ENCODE measurements around the gene ZDHHC11. TPM values are rescaled to one million over a fixed set of nuclear protein-coding genes. Genes with fewer than 3 reads are reported as not detected.

ZDHHC11 gene
- total RNA-seq, 4 donors from 2014 or later, result 4.3 to 13.5 (median 10.9) TPM

GRCh38 chr5:884345-885126, 33.8 kb upstream of the ZDHHC11 start:
- TF ChIP-seq EP300 (IDR thresholded peaks at IDR 0.05) (no peak), POLR2A (IDR thresholded peaks at IDR 0.05; ENCODE audit: low read depth) (no peak), POLR2AphosphoS5 (IDR thresholded peaks at IDR 0.05) (no peak)
- TF ChIP-seq, protein P1, sequence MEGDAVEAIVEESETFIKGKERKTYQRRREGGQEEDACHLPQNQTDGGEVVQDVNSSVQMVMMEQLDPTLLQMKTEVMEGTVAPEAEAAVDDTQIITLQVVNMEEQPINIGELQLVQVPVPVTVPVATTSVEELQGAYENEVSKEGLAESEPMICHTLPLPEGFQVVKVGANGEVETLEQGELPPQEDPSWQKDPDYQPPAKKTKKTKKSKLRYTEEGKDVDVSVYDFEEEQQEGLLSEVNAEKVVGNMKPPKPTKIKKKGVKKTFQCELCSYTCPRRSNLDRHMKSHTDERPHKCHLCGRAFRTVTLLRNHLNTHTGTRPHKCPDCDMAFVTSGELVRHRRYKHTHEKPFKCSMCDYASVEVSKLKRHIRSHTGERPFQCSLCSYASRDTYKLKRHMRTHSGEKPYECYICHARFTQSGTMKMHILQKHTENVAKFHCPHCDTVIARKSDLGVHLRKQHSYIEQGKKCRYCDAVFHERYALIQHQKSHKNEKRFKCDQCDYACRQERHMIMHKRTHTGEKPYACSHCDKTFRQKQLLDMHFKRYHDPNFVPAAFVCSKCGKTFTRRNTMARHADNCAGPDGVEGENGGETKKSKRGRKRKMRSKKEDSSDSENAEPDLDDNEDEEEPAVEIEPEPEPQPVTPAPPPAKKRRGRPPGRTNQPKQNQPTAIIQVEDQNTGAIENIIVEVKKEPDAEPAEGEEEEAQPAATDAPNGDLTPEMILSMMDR (IDR thresholded peaks at IDR 0.05), result no peak
- WGBS, result 92% methylated on average over 16 of the region's 16 CpGs
- Histone ChIP-seq H3K9me3 (no peaks in the 10 kb centered on the region), H3K4me3 (no peak overlapping the region), H3K36me3 (peaks cover 75 to 93% (median 92%) of the 10 kb centered on the region in 4 donors), H3K27me3 (no peaks in the 10 kb centered on the region), H3K27ac (replicated peaks in 1 of 4) (no peak overlapping the region), H3K4me1 (peaks cover 0 to 4% (median 1%) of the 10 kb centered on the region in 4 donors)
- intact Hi-C loops (cut with DNase I), result no loop called here
- no peak for DNase-seq (ENCODE audit: extremely low spot score)

GRCh38 chr5:883475-884181, 32.8 kb upstream of the ZDHHC11 start:
- no peaks in the 10 kb centered on the region for H3K9me3 ChIP-seq
- DNase-seq (ENCODE audit: extremely low spot score), result no peak
- peaks cover 66 to 84% (median 83%) of the 10 kb centered on the region in 4 donors for H3K36me3 ChIP-seq
- H3K4me1 ChIP-seq, result peaks cover 0 to 4% (median 1%) of the 10 kb centered on the region in 4 donors
- no peaks in the 10 kb centered on the region for H3K27me3 ChIP-seq
- TF ChIP-seq POLR2AphosphoS5 (IDR thresholded peaks at IDR 0.05) (no peak), POLR2A (IDR thresholded peaks at IDR 0.05; ENCODE audit: low read depth) (no peak), EP300 (IDR thresholded peaks at IDR 0.05) (no peak)
- TF ChIP-seq, protein P1 (IDR thresholded peaks at IDR 0.05), result no peak
- 94% methylated on average over 22 of the region's 29 CpGs for WGBS
- no peak overlapping the region for H3K27ac ChIP-seq (replicated peaks in 1 of 4)
- intact Hi-C loops (cut with DNase I), result no loop called here
- no peak overlapping the region for H3K4me3 ChIP-seq

DNA sequence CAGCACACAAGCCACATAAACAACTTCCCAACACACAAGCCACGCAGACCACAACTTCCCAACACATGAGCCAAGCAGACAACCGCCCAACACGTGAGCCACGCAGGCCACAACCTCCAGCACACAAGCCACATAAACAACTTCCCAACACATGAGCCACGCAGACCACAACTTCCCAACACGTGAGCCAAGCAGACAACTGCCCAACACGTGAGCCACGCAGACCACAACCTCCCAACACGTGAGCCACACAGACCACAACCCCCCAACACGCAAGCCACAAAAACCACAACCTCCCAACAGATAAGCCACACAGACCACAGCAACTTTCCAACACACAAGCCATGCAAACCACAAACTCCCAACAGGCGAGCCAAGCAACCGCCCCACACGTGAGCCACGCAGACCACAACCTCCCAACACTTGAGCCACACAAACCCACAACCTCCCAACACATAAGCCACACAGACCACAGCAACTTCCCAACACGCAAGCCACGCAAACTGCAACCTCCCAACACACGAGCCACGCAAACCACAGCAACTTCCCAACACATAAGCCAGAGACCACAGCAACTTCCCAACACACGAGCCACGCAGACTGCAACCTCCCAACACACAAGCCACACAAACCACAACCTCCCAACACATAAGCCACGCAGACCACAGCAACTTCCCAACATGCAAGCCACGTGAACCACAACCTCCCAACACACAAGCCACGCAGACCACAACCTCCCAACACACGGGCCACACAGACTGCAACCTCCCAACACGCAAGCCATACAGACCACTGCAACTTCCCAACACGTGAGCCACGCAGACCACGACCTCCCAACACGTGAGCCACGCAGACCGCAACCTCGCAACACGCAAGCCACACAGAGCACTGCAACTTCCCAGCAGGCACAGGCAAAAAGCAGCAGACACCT, 31.7 kb upstream of the ZDHHC11 start:
- H3K4me3 ChIP-seq, result no peak overlapping the region
- H3K36me3 ChIP-seq, result peaks cover 63 to 82% (median 81%) of the 10 kb centered on the region in 4 donors
- intact Hi-C loops (cut with DNase I), result no loop called here
- TF ChIP-seq POLR2AphosphoS5 (IDR thresholded peaks at IDR 0.05), result no peak
- TF ChIP-seq, protein P1 (IDR thresholded peaks at IDR 0.05), result no peak
- TF ChIP-seq EP300 (IDR thresholded peaks at IDR 0.05), result no peak
- TF ChIP-seq POLR2A (IDR thresholded peaks at IDR 0.05; ENCODE audit: low read depth), result no peak
- no peaks in the 10 kb centered on the region for H3K9me3 ChIP-seq
- peaks cover 0 to 4% (median 1%) of the 10 kb centered on the region in 4 donors for H3K4me1 ChIP-seq
- DNase-seq (ENCODE audit: extremely low spot score), result no peak
- no peak overlapping the region for H3K27ac ChIP-seq (replicated peaks in 1 of 4)
- 88% methylated on average over 32 of the region's 33 CpGs for WGBS
- H3K27me3 ChIP-seq, result no peaks in the 10 kb centered on the region

DNA sequence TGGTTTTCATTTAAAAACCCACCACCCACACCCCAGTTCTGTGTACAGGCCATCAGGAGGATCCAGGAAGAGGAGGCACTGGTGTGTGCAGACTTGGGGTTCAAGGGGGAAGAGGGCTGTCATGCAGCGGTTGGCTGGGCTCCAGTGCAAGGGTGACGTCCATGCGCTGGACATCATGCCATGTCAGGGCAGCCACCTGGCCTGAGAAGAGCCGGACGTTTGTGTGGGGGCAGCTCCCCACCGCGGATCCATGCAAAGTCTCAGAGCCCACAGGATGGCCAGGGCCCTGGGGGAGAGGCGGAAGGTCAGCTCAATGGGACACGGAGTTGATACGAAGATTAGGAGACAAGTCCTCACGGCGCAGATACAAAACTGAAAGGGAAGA, 30.8 kb upstream of the ZDHHC11 start:
- H3K4me3 ChIP-seq, result no peak overlapping the region
- H3K4me1 ChIP-seq, result peaks cover 0 to 4% (median 1%) of the 10 kb centered on the region in 4 donors
- H3K9me3 ChIP-seq, result no peaks in the 10 kb centered on the region
- intact Hi-C loops (cut with DNase I), result no loop called here
- 92% methylated on average over 12 of the region's 12 CpGs for WGBS
- no peak overlapping the region for H3K27ac ChIP-seq (replicated peaks in 1 of 4)
- DNase-seq (ENCODE audit: extremely low spot score), result no peak
- no peaks in the 10 kb centered on the region for H3K27me3 ChIP-seq
- peaks cover 63 to 82% (median 81%) of the 10 kb centered on the region in 4 donors for H3K36me3 ChIP-seq
- TF ChIP-seq EP300 (IDR thresholded peaks at IDR 0.05) (no peak), POLR2A (IDR thresholded peaks at IDR 0.05; ENCODE audit: low read depth) (no peak), POLR2AphosphoS5 (IDR thresholded peaks at IDR 0.05) (no peak)
- TF ChIP-seq, protein P1 (IDR thresholded peaks at IDR 0.05), result no peak

All from esophagus muscularis mucosa (tissue), 4 donors.